Fibroblast of lung (primary cell): ENCODE measurements around the gene MYRFL.

Experiments
- EZH2 ChIP-seq: IDR thresholded peaks from 2 replicates; pipeline ENCODE4 v1.5.1; 2012; ENCODE audit warnings: low read length, control low read depth, mild to moderate bottlenecking; ENCODE audit errors: missing control alignments
- TF ChIP-seq, protein P1 (sequence below), 2 donors: IDR thresholded peaks in 1 of 2; conservative IDR thresholded peaks in 1 of 2; 1 replicate in 1 of 2; 2 replicates in 1 of 2; pipeline ENCODE4 v1.5.1; 2011 to 2012; ENCODE audit warnings: low read length in 2 of 2, control low read depth in 1 of 2, inconsistent platforms in 1 of 2, low read depth in 1 of 2, mild to moderate bottlenecking in 1 of 2

DNA sequence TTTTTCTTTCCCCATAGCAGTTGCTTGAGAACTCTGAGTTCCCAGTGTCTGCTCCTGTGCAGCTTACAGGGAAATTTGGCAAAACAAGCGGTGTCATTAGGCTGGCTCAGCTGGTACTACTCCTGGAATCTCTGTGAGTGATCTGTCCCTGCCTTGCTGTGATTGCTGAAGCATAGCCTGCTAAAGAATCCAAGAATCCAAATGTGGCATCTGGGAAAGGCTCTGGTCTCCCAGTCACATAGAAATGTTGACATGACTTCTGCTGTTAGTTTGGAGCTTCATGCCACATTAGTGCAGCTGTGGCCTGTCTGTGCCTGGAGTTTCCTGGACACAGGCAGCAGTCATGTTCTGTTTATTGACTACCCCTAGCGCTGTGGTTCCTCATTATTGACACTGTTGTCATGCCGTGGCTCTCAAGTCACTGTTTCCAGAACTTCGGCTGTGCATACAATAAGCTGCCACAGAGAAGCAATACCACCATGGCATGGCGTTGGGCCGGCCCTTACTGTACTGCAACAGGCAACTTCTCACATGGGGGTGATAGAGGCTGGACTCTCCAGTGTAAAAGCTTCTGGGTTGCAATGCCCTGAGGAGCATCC lies 166.8 kb downstream of the MYRFL start:
- TF ChIP-seq, protein P1, sequence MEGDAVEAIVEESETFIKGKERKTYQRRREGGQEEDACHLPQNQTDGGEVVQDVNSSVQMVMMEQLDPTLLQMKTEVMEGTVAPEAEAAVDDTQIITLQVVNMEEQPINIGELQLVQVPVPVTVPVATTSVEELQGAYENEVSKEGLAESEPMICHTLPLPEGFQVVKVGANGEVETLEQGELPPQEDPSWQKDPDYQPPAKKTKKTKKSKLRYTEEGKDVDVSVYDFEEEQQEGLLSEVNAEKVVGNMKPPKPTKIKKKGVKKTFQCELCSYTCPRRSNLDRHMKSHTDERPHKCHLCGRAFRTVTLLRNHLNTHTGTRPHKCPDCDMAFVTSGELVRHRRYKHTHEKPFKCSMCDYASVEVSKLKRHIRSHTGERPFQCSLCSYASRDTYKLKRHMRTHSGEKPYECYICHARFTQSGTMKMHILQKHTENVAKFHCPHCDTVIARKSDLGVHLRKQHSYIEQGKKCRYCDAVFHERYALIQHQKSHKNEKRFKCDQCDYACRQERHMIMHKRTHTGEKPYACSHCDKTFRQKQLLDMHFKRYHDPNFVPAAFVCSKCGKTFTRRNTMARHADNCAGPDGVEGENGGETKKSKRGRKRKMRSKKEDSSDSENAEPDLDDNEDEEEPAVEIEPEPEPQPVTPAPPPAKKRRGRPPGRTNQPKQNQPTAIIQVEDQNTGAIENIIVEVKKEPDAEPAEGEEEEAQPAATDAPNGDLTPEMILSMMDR (conservative IDR thresholded peaks at IDR 0.05 in 1 of 2, IDR thresholded peaks at IDR 0.05 in 1 of 2; ENCODE audit: low read depth in 1 of 2, low read length in 2 of 2) = no peak
- no peak for TF ChIP-seq EZH2
